ENCODE results near the gene HMCN1. TPM values are rescaled to one million over a fixed set of nuclear protein-coding genes. Genes with fewer than 3 reads are reported as not detected.

HMCN1 gene
- total RNA-seq, 1 experiment from 2014 or later, result 0.12 TPM

DNA sequence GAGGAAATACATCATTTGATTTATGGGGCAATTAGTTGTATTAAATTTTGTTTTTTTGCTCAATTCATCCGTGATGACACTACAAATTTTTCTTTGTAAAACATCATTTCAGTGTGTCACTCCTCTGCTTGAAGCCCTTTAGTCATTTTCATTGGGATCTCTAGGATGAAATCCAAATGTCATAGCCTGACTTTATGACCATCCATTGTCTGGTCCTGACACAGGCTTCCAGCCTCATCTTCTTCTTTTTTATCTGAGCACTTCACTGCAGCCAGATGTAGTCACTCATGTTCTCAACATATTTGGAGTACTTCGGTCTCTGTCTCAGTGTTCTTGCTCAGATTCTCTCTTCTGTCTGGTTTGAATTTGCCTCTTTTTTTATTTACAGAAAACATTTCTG lies 173.1 kb downstream of the HMCN1 start:
- ChIA-PET POLR2A (no interaction called here), CTCF (no interaction called here)
- no peaks in the 10 kb centered on the region for H3K4me1 Mint-ChIP-seq (ENCODE audit: insufficient read depth, unreplicated experiment)
- H3K9me3 Mint-ChIP-seq (ENCODE audit: unreplicated experiment), result no peaks in the 10 kb centered on the region
- H3K4me3 Mint-ChIP-seq (ENCODE audit: unreplicated experiment), result no peak overlapping the region
- intact Hi-C loops (cut with micrococcal nuclease), result no loop called here
- TF ChIP-seq CTCF (IDR thresholded peaks at IDR 0.05; ENCODE audit: unreplicated experiment), result no peak
- no peaks in the 10 kb centered on the region for H3K36me3 Mint-ChIP-seq (ENCODE audit: insufficient read depth, unreplicated experiment)
- no peak for DNase-seq (ENCODE audit: unreplicated experiment)
- no TSS peak for BruUV-seq (replicated peaks)
- no peak overlapping the region for H3K27ac Mint-ChIP-seq (ENCODE audit: low read depth, unreplicated experiment)
- H3K27me3 Mint-ChIP-seq (ENCODE audit: insufficient read depth, unreplicated experiment), result no peaks in the 10 kb centered on the region

DNA sequence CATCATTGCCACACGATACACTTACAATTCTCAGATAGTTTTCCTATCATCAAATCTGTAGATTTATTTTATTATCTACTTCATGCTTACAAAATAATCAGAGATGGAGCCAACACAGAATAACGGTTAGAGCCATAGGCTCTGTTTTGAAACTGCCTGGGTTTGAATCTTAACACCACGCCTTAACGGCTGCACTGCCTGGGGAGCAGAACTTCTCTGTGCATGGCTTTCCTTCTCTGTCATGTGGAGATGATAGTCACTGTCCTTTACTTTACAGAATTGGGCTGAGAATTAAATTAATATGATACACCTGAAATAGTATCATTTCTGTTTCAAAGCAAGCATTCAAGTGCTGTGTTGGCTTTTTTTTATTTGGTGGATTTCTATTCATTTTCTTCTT lies 177.8 kb downstream of the HMCN1 start:
- H3K27ac Mint-ChIP-seq (ENCODE audit: low read depth, unreplicated experiment), result no peak overlapping the region
- H3K4me3 Mint-ChIP-seq (ENCODE audit: unreplicated experiment), result no peak overlapping the region
- intact Hi-C loops (cut with micrococcal nuclease), result no loop called here
- no peaks in the 10 kb centered on the region for H3K9me3 Mint-ChIP-seq (ENCODE audit: unreplicated experiment)
- ChIA-PET CTCF (interaction anchor here (0.6 kb wide), 1 partner anchor 124 kb away, joined by 3 read pairs; no protein-coding TSS in a partner anchor), POLR2A (no interaction called here)
- H3K36me3 Mint-ChIP-seq (ENCODE audit: insufficient read depth, unreplicated experiment), result no peaks in the 10 kb centered on the region
- no peaks in the 10 kb centered on the region for H3K27me3 Mint-ChIP-seq (ENCODE audit: insufficient read depth, unreplicated experiment)
- no TSS peak for BruUV-seq (replicated peaks)
- no peaks in the 10 kb centered on the region for H3K4me1 Mint-ChIP-seq (ENCODE audit: insufficient read depth, unreplicated experiment)
- no peak for TF ChIP-seq CTCF (IDR thresholded peaks at IDR 0.05; ENCODE audit: unreplicated experiment)
- DNase-seq (ENCODE audit: unreplicated experiment), result no peak

DNA sequence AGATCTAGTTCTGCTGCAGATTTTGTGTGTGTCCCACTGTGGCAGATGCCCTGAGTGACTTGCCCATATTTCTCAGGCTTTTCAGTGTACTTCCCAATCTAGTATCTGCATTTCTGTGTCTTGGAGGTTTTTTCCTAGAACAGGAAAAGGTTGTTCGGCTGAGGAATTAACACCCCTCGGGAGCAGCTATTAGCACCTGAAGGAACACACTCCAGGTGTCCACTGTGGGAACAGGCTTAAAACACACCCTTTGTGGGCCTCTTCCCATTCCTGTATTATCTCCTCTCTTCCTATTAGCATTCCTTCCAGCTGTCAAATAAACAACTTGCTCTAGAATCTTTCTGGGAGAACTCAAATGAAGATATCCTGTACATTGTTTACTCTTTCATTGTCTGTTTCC lies 178.3 kb downstream of the HMCN1 start:
- DNase-seq (ENCODE audit: unreplicated experiment), result no peak
- POLR2A ChIA-PET, result interaction anchor here (0.9 kb wide), 1 partner anchor 70 kb away, joined by 4 read pairs; no protein-coding TSS in a partner anchor
- Mint-ChIP-seq H3K9me3 (ENCODE audit: unreplicated experiment) (no peaks in the 10 kb centered on the region), H3K36me3 (ENCODE audit: insufficient read depth, unreplicated experiment) (no peaks in the 10 kb centered on the region), H3K4me3 (ENCODE audit: unreplicated experiment) (no peak overlapping the region), H3K27ac (ENCODE audit: low read depth, unreplicated experiment) (no peak overlapping the region), H3K4me1 (ENCODE audit: insufficient read depth, unreplicated experiment) (no peaks in the 10 kb centered on the region), H3K27me3 (ENCODE audit: insufficient read depth, unreplicated experiment) (no peaks in the 10 kb centered on the region)
- intact Hi-C loops (cut with micrococcal nuclease), result no loop called here
- BruUV-seq (replicated peaks), result no TSS peak
- no peak for TF ChIP-seq CTCF (IDR thresholded peaks at IDR 0.05; ENCODE audit: unreplicated experiment)
- CTCF ChIA-PET, result interaction anchor here (0.6 kb wide), 1 partner anchor 125 kb away, joined by 3 read pairs; no protein-coding TSS in a partner anchor

- Mint-ChIP-seq H3K27me3 (ENCODE audit: insufficient read depth, unreplicated experiment) (no peaks in the 10 kb centered on the region), H3K27ac (ENCODE audit: low read depth, unreplicated experiment) (no peak overlapping the region), H3K4me3 (ENCODE audit: unreplicated experiment) (no peak overlapping the region), H3K4me1 (ENCODE audit: insufficient read depth, unreplicated experiment) (no peaks in the 10 kb centered on the region), H3K36me3 (ENCODE audit: insufficient read depth, unreplicated experiment) (no peaks in the 10 kb centered on the region), H3K9me3 (ENCODE audit: unreplicated experiment) (no peaks in the 10 kb centered on the region)
- intact Hi-C loops (cut with micrococcal nuclease), result no loop called here
- POLR2A ChIA-PET, result interaction anchor here (0.6 kb wide), 1 partner anchor 13 kb away, joined by 3 read pairs; no protein-coding TSS in a partner anchor
- no peak for DNase-seq (ENCODE audit: unreplicated experiment)
- CTCF ChIA-PET, result interaction anchor here (0.6 kb wide), 3 partner anchors 136 to 307 kb away, joined by 3 read pairs; no protein-coding TSS in a partner anchor
- BruUV-seq (replicated peaks), result no TSS peak
- TF ChIP-seq CTCF (IDR thresholded peaks at IDR 0.05; ENCODE audit: unreplicated experiment), result no peak
Observed at GRCh38 chr1:185914089-185914488, 179.9 kb downstream of the HMCN1 start.
